PC-9 (cell line): ENCODE results near the gene AAMDC.
"Not testable (repeated sequence)": the region's sequence is repeated elsewhere in the genome, so short reads cannot be mapped to it uniquely, and the experiment has no call there.

ENCODE experiments used
- CTCF ChIP-seq: fragments of 200-600 bp; sonication (generic); conservative IDR thresholded peaks from 2 replicates; pipeline ENCODE4 v1.6.1; 2017; ENCODE audit warnings: mixed run types, antibody characterized with exemption, mild to moderate bottlenecking, moderate library complexity
- EZH2 ChIP-seq: fragments of 200-600 bp; sonication (generic); IDR thresholded peaks from 2 replicates; pipeline ENCODE4 v1.8.0; 2017; ENCODE audit warnings: antibody characterized with exemption, low read depth

DNA sequence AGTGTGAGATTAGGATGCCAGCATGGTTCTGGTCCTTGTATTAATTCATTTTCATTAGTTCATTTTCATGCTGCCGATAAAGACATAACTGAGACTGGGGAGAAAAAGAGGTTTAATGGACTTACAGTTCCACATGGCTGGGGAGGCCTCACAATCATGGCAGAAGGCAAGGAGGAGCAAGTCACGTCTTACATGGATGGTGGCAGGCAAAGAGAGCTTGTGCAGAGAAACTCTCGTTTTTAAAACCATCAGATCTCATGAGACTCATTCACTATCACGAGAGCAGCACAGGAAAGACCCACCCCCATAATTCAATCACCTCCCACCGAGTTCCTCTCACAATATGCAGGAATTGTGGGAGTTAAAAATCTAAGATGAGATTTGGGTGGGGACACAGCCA lies 22.8 kb downstream of the AAMDC start:
- not testable (repeated sequence) for TF ChIP-seq CTCF, EZH2
